GM12865 (cell line): Measurements from ENCODE around the gene MAD1L1.

ENCODE experiments used
- DNase-seq: peaks from one replicate; pipeline ENCODE4 v3.0.0; 2010; ENCODE audit warnings: low read depth
- H3K4me3 ChIP-seq: 2 replicates; pipeline ENCODE4 v1.5.1; 2011; ENCODE audit warnings: mild to moderate bottlenecking, low read depth, low read length, control low read depth
- CTCF ChIP-seq: IDR thresholded peaks from 2 replicates; pipeline ENCODE4 v1.5.1; 2011; ENCODE audit warnings: low read length, control low read depth, low read depth, inconsistent platforms; ENCODE audit not compliant: insufficient read depth; ENCODE audit errors: missing control alignments

MAD1L1 gene

GRCh38 chr7:2232766-2233520 lies at the start of gene MAD1L1:
TSS of gene MAD1L1 (minus strand) at chr7:2232945. CDS start at chr7:2230133, 2,812 bp downstream.
- DNase-seq: peak; percentile 93
- no peak for TF ChIP-seq CTCF
- peak within 1 kb of the TSS; percentile 90 for H3K4me3 ChIP-seq

- H3K4me3 ChIP-seq: no peak overlapping the region
- no peak for TF ChIP-seq CTCF
- DNase-seq: no peak
Observed at GRCh38 chr7:2282185-2282751, 49.5 kb upstream of the MAD1L1 start.

- no peak overlapping the region for H3K4me3 ChIP-seq
- no peak for TF ChIP-seq CTCF
- DNase-seq: no peak
Observed at GRCh38 chr7:2281541-2281940, 48.8 kb upstream of the MAD1L1 start.

GRCh38 chr7:2280424-2280823 lies 47.7 kb upstream of the MAD1L1 start:
- DNase-seq: no peak
- TF ChIP-seq CTCF: no peak

GRCh38 chr7:2279896-2280295 lies 47.2 kb upstream of the MAD1L1 start:
- TF ChIP-seq CTCF: no peak
- H3K4me3 ChIP-seq: no peak overlapping the region
- DNase-seq: no peak

More at GRCh38 chr7:2280424-2280823, 47.7 kb upstream of the MAD1L1 start:
- H3K4me3 ChIP-seq: no peak overlapping the region

GRCh38 chr7:2278026-2278425 lies 45.3 kb upstream of the MAD1L1 start:
- no peak for DNase-seq
- TF ChIP-seq CTCF: no peak
- no peak overlapping the region for H3K4me3 ChIP-seq

- TF ChIP-seq CTCF: no peak
- no peak overlapping the region for H3K4me3 ChIP-seq
Observed at GRCh38 chr7:2276107-2276506, 43.4 kb upstream of the MAD1L1 start.

More at GRCh38 chr7:2276107-2276506, 43.4 kb upstream of the MAD1L1 start:
- no peak for DNase-seq
